Lung microvascular endothelial cell (primary cell): ENCODE measurements around the gene CDY2A. TPM values are rescaled to one million over a fixed set of nuclear protein-coding genes. Genes with fewer than 3 reads are reported as not detected.
"Not testable (repeated sequence)": the region's sequence is repeated elsewhere in the genome, so short reads cannot be mapped to it uniquely, and the experiment has no call there.

Source experiments
- DNase-seq, 2 donors: peaks; one replicate each; pipeline versions ENCODE4 v3.0.0 to v3.0.0-alpha.2; 2010; ENCODE audit warnings: low read depth in 2 of 2
- total RNA-seq: library from RNA; depleted of rRNA; stranded (reverse); fragments of >200 nt; gene quantifications from 2 replicates; pipeline ENCODE4 v1.2.1, GENCODE V29; 2014

Gene CDY2A
- not detected in 2 replicates for total RNA-seq

GRCh38 chrY:18025487-18025886, at the start of gene CDY2A:
Gene CDY2A, plus strand, starts transcription at chrY:18025787. Its CDS starts 328 bp downstream, at chrY:18026115.
- not testable (repeated sequence) for DNase-seq

- DNase-seq: not testable (repeated sequence)
These were observed 28.0 kb upstream of the CDY2A start for GRCh38 chrY:17997586-17997985.

GRCh38 chrY:17998266-17998665, 27.3 kb upstream of the CDY2A start:
- not testable (repeated sequence) for DNase-seq

- not testable (repeated sequence) for DNase-seq
These were observed 1.7 kb upstream of the CDY2A start for GRCh38 chrY:18023897-18024296.

GRCh38 chrY:18028845-18029244, 3.3 kb downstream of the CDY2A start:
- not testable (repeated sequence) for DNase-seq

- DNase-seq: not testable (repeated sequence)
These were observed 4.6 kb downstream of the CDY2A start for GRCh38 chrY:18030178-18030577.

- DNase-seq: not testable (repeated sequence)
These were observed 8.7 kb downstream of the CDY2A start for GRCh38 chrY:18034100-18034814.

GRCh38 chrY:18034864-18035263, 9.3 kb downstream of the CDY2A start:
- not testable (repeated sequence) for DNase-seq

- not testable (repeated sequence) for DNase-seq
These were observed 19.4 kb downstream of the CDY2A start for GRCh38 chrY:18044990-18045389.

GRCh38 chrY:18048149-18049040, 22.8 kb downstream of the CDY2A start:
- DNase-seq: not testable (repeated sequence)

- DNase-seq: not testable (repeated sequence)
These were observed 23.5 kb downstream of the CDY2A start for GRCh38 chrY:18049061-18049460.

- DNase-seq: not testable (repeated sequence)
These were observed 30.9 kb downstream of the CDY2A start for GRCh38 chrY:18056473-18056872.

GRCh38 chrY:18073464-18073863, 47.9 kb downstream of the CDY2A start:
- not testable (repeated sequence) for DNase-seq

Other genes starting within 250 kb of the CDY2A start
- not detected in 2 replicates for gene CDY2B, start 145.6 kb upstream of the CDY2A start, total RNA-seq